ENCODE data around the gene CLDN10.
"Not testable (repeated sequence)": the region's sequence is repeated elsewhere in the genome, so short reads cannot be mapped to it uniquely, and the experiment has no call there.

Gene CLDN10

GRCh38 chr13:95552539-95553441 is at the start of gene CLDN10:
TSS of gene CLDN10 (plus strand) at chr13:95552720. CDS start at chr13:95552754, 34 bp downstream.
- no peak for DNase-seq

- no peak for DNase-seq
These were observed 48.9 kb upstream of the CLDN10 start for GRCh38 chr13:95503662-95504061.

DNA sequence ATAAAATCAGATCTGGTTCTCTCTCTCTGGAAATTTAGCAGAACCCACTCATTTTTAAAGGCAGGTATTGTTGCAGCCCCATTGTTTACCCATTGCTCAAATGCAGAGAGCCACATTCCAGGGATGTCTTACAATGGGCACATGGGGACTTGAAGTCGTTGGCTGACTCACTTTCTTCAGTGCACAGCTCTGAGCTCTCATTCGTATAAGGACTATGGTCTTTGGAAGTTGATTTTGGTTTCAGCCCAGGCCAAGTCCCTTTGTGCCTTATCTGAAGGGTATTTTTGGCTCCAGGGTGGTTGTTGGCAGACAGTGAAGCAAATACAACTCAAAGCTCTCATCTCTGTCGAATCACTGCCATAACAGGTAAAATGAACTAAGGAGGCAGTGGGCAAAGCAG is 47.3 kb upstream of the CLDN10 start:
- DNase-seq = no peak

DNA sequence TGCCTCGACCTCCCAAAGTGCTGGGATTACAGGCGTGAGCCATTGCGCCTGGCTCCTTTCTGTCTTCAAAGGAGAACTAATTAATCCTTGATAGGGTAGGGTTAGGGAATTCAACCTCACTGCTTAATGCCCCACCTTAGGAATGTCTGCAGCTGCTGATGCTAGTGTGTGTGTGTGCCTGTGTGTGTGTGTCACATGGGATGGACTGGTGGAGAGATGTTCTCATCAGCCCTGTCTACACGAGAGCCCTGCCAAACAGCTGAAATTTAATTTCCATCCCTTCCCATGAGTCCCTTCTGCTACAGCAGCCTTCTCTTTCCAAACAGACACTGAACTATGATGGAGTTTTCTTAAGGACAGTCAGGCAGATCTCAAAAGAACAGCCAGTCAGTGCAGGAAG is 46.5 kb upstream of the CLDN10 start:
- DNase-seq = no peak

DNA sequence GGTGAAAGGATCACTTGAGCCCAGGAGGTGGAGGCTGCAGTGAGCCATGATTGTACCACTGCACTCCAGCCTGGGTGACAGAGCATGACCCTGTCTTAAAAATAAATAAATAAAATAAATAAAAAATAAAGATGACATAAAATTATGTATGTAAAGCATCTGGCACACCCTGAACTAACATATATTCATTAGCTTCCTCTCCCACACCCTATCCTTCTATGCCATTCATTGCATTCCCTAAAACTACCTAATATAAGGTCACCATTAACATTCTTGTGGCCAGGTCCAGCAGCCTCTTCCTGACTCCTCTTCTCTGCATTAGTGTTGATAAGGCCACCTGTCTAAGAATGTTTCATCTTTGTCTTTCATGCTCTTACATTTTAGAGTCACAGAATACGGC is 44.5 kb upstream of the CLDN10 start:
- no peak for DNase-seq

DNA sequence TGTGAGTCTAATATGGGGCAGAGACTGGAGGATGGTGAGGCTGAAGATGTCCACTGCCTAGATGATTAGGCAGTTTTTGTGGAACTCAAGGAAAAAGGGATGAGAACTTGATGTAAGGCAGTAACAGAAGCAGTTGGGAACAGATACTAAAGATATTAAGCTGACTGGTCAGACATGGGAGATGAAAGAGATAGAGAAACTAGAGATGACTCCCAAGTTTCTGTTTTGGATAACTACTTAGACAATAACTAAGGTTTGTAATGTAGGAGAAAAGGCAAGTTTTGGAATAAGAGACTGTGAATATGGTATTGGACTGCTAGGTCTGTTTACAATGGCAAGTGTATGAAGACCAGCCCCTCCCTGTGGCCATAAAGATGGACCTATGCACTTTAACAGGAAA is 43.5 kb upstream of the CLDN10 start:
- no peak for DNase-seq

DNA sequence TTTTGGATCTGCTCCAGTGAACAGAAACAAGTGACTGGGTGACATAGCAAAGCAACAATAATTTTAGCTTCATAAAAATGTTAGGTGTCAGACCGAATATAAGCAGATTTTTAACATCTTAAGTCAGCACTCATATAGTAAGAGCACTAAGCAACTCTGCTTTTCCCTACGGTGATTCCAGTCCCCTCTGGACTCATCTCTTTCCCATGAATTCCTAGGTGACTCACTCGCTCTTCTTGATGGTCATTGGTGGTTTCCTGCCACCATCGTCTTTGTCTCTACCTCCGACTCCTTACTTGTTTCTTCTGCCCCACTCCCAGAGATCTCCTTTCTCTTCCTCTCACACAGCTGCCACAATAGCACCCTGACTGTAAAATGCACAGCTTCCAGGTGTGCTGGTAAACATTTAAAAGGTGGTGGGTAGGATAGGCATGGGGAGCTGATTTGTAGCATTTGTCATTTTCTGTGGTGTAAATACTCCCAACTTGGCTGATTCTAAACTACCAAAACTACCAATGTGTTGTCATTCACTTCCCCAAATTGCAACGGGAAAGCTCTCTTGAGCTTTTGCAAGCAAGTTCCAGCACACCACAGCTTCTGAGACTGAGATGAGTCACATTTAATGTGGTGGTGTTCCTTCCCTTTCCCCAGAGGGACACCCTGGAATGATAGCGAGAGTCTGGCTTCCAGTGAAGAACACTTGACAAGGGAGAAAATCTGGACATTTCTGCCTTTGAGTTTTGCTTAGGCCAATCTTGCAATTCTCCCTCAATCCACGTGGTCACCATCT is 42.8 kb upstream of the CLDN10 start:
- no peak for DNase-seq

DNA sequence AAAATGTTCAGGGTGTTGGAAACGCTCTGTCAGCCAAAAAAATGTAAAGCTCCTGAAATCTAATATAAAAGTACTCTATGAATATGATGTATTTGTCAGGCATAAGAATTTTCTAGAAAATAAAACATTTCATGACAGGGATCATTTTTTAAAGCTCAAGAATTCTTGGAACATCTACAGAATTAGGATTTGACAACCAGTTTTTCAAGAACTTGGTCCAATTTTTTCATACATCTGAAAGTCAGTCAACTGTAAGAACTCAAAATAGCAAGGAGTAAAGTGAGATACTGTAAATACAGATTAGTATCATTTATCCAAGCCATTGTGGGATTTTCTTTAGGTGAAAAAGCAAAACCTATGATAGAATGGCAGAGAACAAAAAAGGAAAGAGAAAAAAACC is 41.6 kb upstream of the CLDN10 start:
- DNase-seq = no peak

DNA sequence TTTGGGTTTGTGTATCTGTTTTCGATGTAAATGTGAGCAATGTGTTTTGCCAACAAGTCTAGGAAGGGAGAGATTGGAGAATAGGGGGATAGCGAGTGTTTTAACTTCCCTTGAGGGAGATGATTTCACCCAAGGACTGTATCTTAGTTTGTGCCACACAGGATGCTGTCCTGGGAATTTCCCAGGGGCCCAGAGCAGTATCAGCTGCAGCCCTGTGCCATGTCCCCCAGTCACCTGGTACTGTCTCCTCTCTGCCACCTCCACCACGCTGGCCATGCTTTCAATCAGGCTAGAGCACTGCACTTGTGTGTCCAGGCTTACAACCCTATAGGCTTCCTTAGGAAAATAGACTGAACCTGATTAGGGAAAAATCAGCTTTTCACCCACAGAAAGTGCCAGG is 40.1 kb upstream of the CLDN10 start:
- DNase-seq = no peak

DNA sequence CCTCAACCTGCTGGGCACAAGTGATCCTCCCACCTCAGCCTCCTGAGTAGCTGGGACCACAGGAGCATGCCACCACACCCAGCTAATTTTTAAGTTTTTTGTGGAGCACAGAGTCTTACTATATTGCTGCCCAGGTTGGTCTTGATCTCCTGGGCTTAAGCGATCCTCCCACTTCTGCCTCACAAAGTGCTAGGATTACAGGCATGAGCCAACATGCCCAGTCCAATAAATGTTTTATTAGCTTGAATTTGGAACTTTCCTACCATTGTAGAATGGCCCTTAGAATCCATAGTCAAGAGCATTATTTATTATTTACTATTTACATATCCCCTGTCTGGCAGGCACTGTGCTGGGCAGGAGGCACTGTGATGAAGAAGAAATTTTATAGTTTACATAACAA is 39.6 kb upstream of the CLDN10 start:
- DNase-seq = no peak

GRCh38 chr13:95515606-95516005 is 36.9 kb upstream of the CLDN10 start:
- DNase-seq = not testable (repeated sequence)

GRCh38 chr13:95516021-95516420 is 36.5 kb upstream of the CLDN10 start:
- DNase-seq = no peak

DNA sequence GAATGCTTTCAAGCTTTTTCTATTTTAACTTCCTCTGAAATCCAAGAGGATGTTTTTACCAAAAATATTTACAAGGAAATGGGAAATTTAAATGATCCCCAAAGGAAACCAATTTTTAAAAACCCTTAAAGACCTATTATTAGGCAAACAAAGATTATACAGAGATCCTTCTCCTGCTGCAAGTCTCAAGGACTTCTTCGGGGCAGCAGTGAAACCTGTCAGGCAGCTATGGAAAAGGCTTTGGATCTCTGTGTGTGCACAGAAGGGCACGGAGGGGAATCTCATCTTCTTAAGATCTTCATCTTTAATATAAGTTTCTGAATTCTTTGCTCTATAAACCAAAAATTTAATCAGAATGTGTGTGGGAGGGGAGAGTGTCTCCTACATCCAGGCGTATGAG is 36.0 kb upstream of the CLDN10 start:
- no peak for DNase-seq

DNA sequence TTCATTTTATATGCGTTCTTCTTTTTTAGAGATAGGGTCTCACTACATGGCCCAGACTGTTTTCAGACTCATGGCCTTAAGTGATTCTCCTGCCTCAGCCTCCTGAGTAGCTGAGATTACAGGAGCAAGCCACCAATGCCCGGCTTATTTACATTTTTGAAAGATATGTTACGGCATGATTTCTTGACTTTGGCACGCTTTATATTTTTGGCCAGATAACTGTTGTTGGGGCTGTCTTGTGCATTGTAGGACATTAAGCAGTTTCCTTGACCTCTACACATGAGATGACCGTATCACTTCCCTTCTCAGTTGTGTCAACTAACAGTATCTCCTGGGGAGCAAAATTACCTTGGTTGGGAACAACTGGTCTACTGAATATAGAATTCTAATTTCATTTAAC is 28.9 kb upstream of the CLDN10 start:
- no peak for DNase-seq

GRCh38 chr13:95524264-95524901 is 28.1 kb upstream of the CLDN10 start:
- DNase-seq = no peak

DNA sequence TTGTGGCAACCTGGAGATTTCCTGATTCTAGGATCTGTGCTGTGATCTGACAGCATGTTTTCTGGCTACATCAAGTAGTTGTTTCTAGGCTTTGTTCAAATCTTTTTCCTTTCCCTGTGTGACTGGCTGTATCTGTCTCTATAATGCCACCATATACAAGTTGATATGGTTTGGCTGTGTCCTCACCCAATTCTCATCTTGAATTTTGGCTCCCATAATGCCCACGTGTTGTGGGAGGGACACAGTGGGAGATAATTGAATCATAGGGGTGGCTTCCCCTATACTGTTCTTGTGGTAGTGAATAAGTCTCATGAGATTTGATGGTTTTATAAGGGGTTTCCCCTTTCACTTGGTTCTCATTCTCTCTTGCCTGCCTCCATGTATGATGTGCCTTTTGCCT is 24.6 kb upstream of the CLDN10 start:
- no peak for DNase-seq

GRCh38 chr13:95530178-95530577 is 22.3 kb upstream of the CLDN10 start:
- peak; percentile 49 to 76 for DNase-seq

DNA sequence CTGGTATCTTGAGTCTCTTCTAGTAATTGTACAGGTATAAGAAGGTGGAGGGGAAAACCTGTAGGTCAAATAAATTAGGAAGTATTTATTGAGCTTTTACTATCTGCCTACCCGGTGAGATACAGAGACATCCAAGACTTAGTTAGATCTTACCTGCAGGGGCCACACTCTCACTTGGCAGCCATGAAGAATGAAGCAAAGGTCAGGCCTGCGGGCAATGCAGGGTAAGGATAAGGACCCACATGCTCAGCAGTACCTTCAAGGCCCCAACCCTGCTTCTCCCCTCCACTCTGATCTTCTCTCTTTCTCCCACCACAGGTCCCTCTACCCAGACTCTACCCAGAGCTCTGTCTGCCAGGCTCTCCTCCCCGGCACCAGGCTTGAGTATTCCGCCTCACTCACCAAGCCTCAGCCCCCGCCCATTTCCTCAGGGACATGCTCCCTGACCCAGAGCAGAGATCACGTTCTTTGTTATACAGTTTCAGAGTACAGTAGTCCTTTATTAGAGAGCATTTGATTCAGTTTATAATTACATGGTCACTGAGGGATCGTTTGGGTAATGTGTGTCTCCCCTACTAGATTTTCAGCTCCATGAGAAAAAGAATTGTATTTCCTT is 18.9 kb upstream of the CLDN10 start:
- no peak for DNase-seq

- no peak for DNase-seq
These were observed 17.3 kb upstream of the CLDN10 start for GRCh38 chr13:95535243-95535642.

- DNase-seq = no peak
These were observed 15.8 kb upstream of the CLDN10 start for GRCh38 chr13:95536632-95537241.

DNA sequence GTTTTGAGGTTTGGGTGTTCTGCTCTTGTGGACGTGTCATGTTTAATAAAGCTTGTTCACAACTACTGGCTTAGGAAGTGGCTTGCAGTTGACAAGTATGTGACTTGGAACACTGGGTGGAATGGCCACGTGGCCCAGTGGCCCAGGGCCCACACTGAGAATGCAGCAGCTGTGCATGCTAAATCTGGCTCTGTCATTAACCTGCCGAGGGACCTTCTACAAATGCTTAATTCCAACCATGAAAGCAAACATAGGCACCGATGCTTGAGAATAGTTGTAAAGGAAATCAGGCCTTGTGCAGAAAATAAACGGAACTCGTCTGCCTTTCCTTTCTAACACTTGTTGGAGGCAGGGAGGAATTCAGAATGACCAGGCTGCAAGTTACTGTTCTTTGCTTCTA is 11.6 kb upstream of the CLDN10 start:
- DNase-seq = no peak

GRCh38 chr13:95541308-95541707 is 11.2 kb upstream of the CLDN10 start:
- DNase-seq = no peak

Data from NCI-H187 (cell line).